ENCODE results near the gene AUTS2.

GRCh38 chr7:69873512-69873911 lies 275.2 kb downstream of the AUTS2 start:
- TF ChIP-seq CTCF (IDR thresholded peaks at IDR 0.05) (no peak), POLR2A (IDR thresholded peaks at IDR 0.05) (no peak)

All from breast epithelium (tissue), 3 donors.